IMR-90 (cell line): Measurements from ENCODE around the gene MMP25. TPM values are rescaled to one million over a fixed set of nuclear protein-coding genes. Genes with fewer than 3 reads are reported as not detected.

ENCODE experiments used
- ATAC-seq: fragments of 200-7000 bp; cut with Tn5 transposase; 2 replicates; pipeline ENCODE4 v1.9.1; 2020; ENCODE audit warnings: low read depth, mild to moderate bottlenecking, moderate library complexity
- BruUV-seq: library from RNA; stranded (reverse); fragments of 400-500 nt; replicated peaks from 2 replicates; lab custom pipeline; 2021; lab: Mats Ljungman, UMichigan
- CTCF ChIA-PET: fragments of 300-600 bp; formaldehyde crosslinking; extraction: SDS; loops from one replicate; lab custom pipeline; 2021; ENCODE audit warnings: antibody characterized with exemption; lab: Yijun Ruan, JAX
- POLR2A ChIA-PET: fragments of 300-600 bp; sonication (Branson Sonifier 250); formaldehyde crosslinking; loops from one replicate; lab custom pipeline; 2022; ENCODE audit warnings: antibody characterized with exemption; ENCODE audit not compliant: unreplicated experiment; lab: Charles Lee
- DNase-seq: peaks from one replicate; pipeline ENCODE4 v3.0.0; 2013
- H2AFZ ChIP-seq: replicated peaks from 2 replicates; pipeline ENCODE3; 2013; ENCODE audit warnings: low read length, mild to moderate bottlenecking; ENCODE audit not compliant: poor library complexity
- H2AK5ac ChIP-seq: 2 replicates; pipeline ENCODE4 v1.6.1; 2013; ENCODE audit warnings: low read depth, low read length, inconsistent platforms
- H2AK9ac ChIP-seq: replicated peaks from 2 replicates; pipeline ENCODE3; 2013; ENCODE audit warnings: mild to moderate bottlenecking, low read depth, low read length, moderate library complexity; ENCODE audit not compliant: poor library complexity
- H2BK120ac ChIP-seq: 2 replicates; pipeline ENCODE4 v1.6.1; 2013; ENCODE audit warnings: low read depth, low read length, inconsistent platforms
- H2BK15ac ChIP-seq: 3 replicates; pipeline ENCODE4 v1.6.1; 2013; ENCODE audit warnings: low read depth, low read length, inconsistent platforms
- H2BK20ac ChIP-seq: 2 replicates; pipeline ENCODE4 v1.6.1; 2013; ENCODE audit warnings: low read depth, mild to moderate bottlenecking, inconsistent platforms, low read length, moderate library complexity
- H2BK5ac ChIP-seq: 2 replicates; pipeline ENCODE4 v1.6.1; 2013; ENCODE audit warnings: mild to moderate bottlenecking, low read depth, low read length, inconsistent platforms; ENCODE audit not compliant: poor library complexity, severe bottlenecking
- H3K14ac ChIP-seq: replicated peaks from 2 replicates; pipeline ENCODE4 v1.6.1; 2013; ENCODE audit warnings: low read depth, low read length, inconsistent platforms
- H3K18ac ChIP-seq: 2 replicates; pipeline ENCODE4 v1.6.1; 2013; ENCODE audit warnings: low read depth, low read length, control low read depth
- H3K23ac ChIP-seq: 2 replicates; pipeline ENCODE4 v1.6.1; 2013; ENCODE audit warnings: low read depth, low read length, inconsistent platforms
- H3K27ac ChIP-seq: 2 replicates; pipeline ENCODE4 v1.5.1; 2013; ENCODE audit warnings: mild to moderate bottlenecking, control low read depth, low read length; ENCODE audit not compliant: insufficient read depth
- H3K27me3 ChIP-seq: 2 replicates; pipeline ENCODE4 v1.6.1; 2013; ENCODE audit warnings: low read length; ENCODE audit not compliant: control insufficient read depth, insufficient read depth
- H3K36me3 ChIP-seq: 2 replicates; pipeline ENCODE4 v1.6.1; 2013; ENCODE audit warnings: low read length, mixed read lengths; ENCODE audit not compliant: control insufficient read depth, insufficient read depth
- H3K4ac ChIP-seq: 2 replicates; pipeline ENCODE4 v1.6.1; 2013; ENCODE audit warnings: low read depth, low read length, inconsistent platforms
- H3K4me1 ChIP-seq: 2 replicates; pipeline ENCODE4 v1.6.1; 2013; ENCODE audit warnings: low read length, mixed read lengths; ENCODE audit not compliant: control insufficient read depth, insufficient read depth
- H3K4me2 ChIP-seq: 2 replicates; pipeline ENCODE4 v1.6.1; 2013; ENCODE audit warnings: low read depth, mild to moderate bottlenecking, control low read depth, low read length, moderate library complexity
- H3K4me3 ChIP-seq: 2 replicates; pipeline ENCODE4 v1.5.1; 2013; ENCODE audit warnings: low read depth, mild to moderate bottlenecking, control low read depth, low read length, moderate library complexity; ENCODE audit not compliant: insufficient read depth
- H3K56ac ChIP-seq: 2 replicates; pipeline ENCODE4 v1.6.1; 2013; ENCODE audit warnings: low read length, inconsistent platforms; ENCODE audit not compliant: insufficient read depth; ENCODE audit errors: extremely low read depth
- H3K79me1 ChIP-seq, 2 experiments: 2 replicates each; pipeline ENCODE4 v1.6.1; 2013; ENCODE audit warnings: low read length in 2 of 2, inconsistent platforms in 1 of 2, low read depth in 1 of 2
- H3K9ac ChIP-seq: 2 replicates; pipeline ENCODE4 v1.6.1; 2013; ENCODE audit warnings: low read depth, low read length, control low read depth
- H3K9me1 ChIP-seq: 2 replicates; pipeline ENCODE4 v1.6.1; 2013; ENCODE audit warnings: low read length, inconsistent platforms; ENCODE audit not compliant: insufficient read depth
- H3K9me3 ChIP-seq: 2 replicates; pipeline ENCODE4 v1.6.1; 2013; ENCODE audit warnings: low read length; ENCODE audit not compliant: control insufficient read depth, insufficient read depth
- H4K20me1 ChIP-seq: 2 replicates; pipeline ENCODE4 v1.6.1; 2013; ENCODE audit warnings: low read length, inconsistent platforms; ENCODE audit not compliant: insufficient read depth
- H4K5ac ChIP-seq: 2 replicates; pipeline ENCODE4 v1.6.1; 2013; ENCODE audit warnings: mild to moderate bottlenecking, low read depth, low read length, control low read depth
- H4K8ac ChIP-seq, 2 experiments: 2 replicates each; pipeline ENCODE4 v1.6.1; 2013; ENCODE audit warnings: low read depth in 2 of 2, low read length in 2 of 2, control low read depth in 1 of 2, inconsistent platforms in 1 of 2
- H4K91ac ChIP-seq: 2 replicates; pipeline ENCODE4 v1.6.1; 2013; ENCODE audit warnings: low read depth, low read length, inconsistent platforms; ENCODE audit not compliant: insufficient read depth
- BHLHE40 ChIP-seq: fragments of 150-350 bp; IDR thresholded peaks from 2 replicates; pipeline ENCODE4 v1.6.1; 2016; ENCODE audit warnings: mild to moderate bottlenecking, low read depth, low read length
- CEBPB ChIP-seq: IDR thresholded peaks from 2 replicates; pipeline ENCODE4 v1.6.1; 2012; ENCODE audit warnings: low read depth, low read length, improper control_type of control experiment
- CHD1 ChIP-seq: IDR thresholded peaks from 2 replicates; pipeline ENCODE4 v1.6.1; 2012; ENCODE audit warnings: low read depth, low read length, improper control_type of control experiment
- FOS ChIP-seq: fragments of 150-350 bp; IDR thresholded peaks from 2 replicates; pipeline ENCODE4 v1.6.1; 2016; ENCODE audit warnings: low read depth, low read length
- MAFK ChIP-seq: IDR thresholded peaks from 2 replicates; pipeline ENCODE4 v1.6.1; 2012; ENCODE audit warnings: low read depth, low read length, improper control_type of control experiment
- MAZ ChIP-seq: IDR thresholded peaks from 2 replicates; pipeline ENCODE4 v1.6.1; 2012; ENCODE audit warnings: low read depth, mild to moderate bottlenecking, low read length, improper control_type of control experiment, moderate library complexity, borderline replicate concordance
- MXI1 ChIP-seq: IDR thresholded peaks from 2 replicates; pipeline ENCODE4 v1.6.1; 2012; ENCODE audit warnings: low read depth, mild to moderate bottlenecking, low read length, moderate library complexity, borderline replicate concordance
- NFE2L2 ChIP-seq: fragments of 150-350 bp; IDR thresholded peaks from 2 replicates; pipeline ENCODE4 v1.6.1; 2016; ENCODE audit warnings: low read depth, mild to moderate bottlenecking, low read length
- POLR2A ChIP-seq: IDR thresholded peaks from 2 replicates; pipeline ENCODE4 v1.6.1; 2012; ENCODE audit warnings: mild to moderate bottlenecking, low read depth, low read length
- RAD21 ChIP-seq: IDR thresholded peaks from 2 replicates; pipeline ENCODE4 v1.6.1; 2012; ENCODE audit warnings: low read length, improper control_type of control experiment
- RCOR1 ChIP-seq: IDR thresholded peaks from 2 replicates; pipeline ENCODE4 v1.6.1; 2012; ENCODE audit warnings: mild to moderate bottlenecking, low read length, improper control_type of control experiment; ENCODE audit not compliant: insufficient replicate concordance
- RFX5 ChIP-seq: IDR thresholded peaks from 2 replicates; pipeline ENCODE4 v1.8.0; 2012; ENCODE audit warnings: low read depth, mild to moderate bottlenecking, low read length, moderate library complexity
- SMC3 ChIP-seq: fragments of 150-350 bp; IDR thresholded peaks from 2 replicates; pipeline ENCODE4 v1.6.1; 2016; ENCODE audit warnings: low read depth, mild to moderate bottlenecking, antibody characterized with exemption, low read length, moderate library complexity
- WGBS, 2 experiments: methylation state at CpG; one replicate each; pipeline versions ENCODE4 v1.1.5 to v1.1.7; 2013; ENCODE audit warnings: missing lambda C conversion rate in 2 of 2; ENCODE audit not compliant: insufficient read length in 1 of 2; ENCODE audit errors: extremely low coverage in 2 of 2; 5-methylcytosine and 5-hydroxymethylcytosine counted together
- dilution Hi-C: fragments of 300-500 bp; cut with HindIII; formaldehyde crosslinking; loops from one replicate; pipeline ENCODE4 v1.14.3; 2018; ENCODE audit warnings: low sequenced_read_pairs; ENCODE audit not compliant: unreplicated experiment
- in situ Hi-C: fragments of 300-500 bp; cut with MboI; formaldehyde crosslinking; loops from 3 replicates; pipeline ENCODE4 v1.14.3; 2019; ENCODE audit warnings: low sequenced_read_pairs, inconsistent platforms, mixed read lengths
- intact Hi-C: fragments of 100-400 bp; cut with micrococcal nuclease; formaldehyde crosslinking; loops from 2 replicates; pipeline ENCODE4 v1.10.0; 2022
- polyA plus RNA-seq, 3 experiments: library from polyadenylated mRNA; depleted of rRNA; stranded (reverse); fragments of >200 nt; gene quantifications; 2 replicates each; pipeline ENCODE4 v1.2.3, GENCODE V29; 2012; ENCODE audit warnings: low replicate concordance in 1 of 3
- total RNA-seq: library from RNA; depleted of rRNA; stranded (reverse); fragments of >200 nt; gene quantifications from 2 replicates; pipeline ENCODE4 v1.2.3, GENCODE V29; 2012
- TF ChIP-seq, protein P1 (sequence below): conservative IDR thresholded peaks from 2 replicates; pipeline ENCODE4 v1.5.1; 2012; ENCODE audit warnings: mild to moderate bottlenecking, low read depth, low read length, improper control_type of control experiment
- TF ChIP-seq, protein P2 (sequence below): fragments of 150-350 bp; IDR thresholded peaks from 2 replicates; pipeline ENCODE4 v1.6.1; 2017; ENCODE audit warnings: mild to moderate bottlenecking, antibody characterized with exemption, low read length, low read depth

The MMP25 gene
- total and polyA plus RNA-seq, 2 of the 4 experiments (the other 2 are of a cell fraction): 0.07 TPM; not detected in 1

DNA sequence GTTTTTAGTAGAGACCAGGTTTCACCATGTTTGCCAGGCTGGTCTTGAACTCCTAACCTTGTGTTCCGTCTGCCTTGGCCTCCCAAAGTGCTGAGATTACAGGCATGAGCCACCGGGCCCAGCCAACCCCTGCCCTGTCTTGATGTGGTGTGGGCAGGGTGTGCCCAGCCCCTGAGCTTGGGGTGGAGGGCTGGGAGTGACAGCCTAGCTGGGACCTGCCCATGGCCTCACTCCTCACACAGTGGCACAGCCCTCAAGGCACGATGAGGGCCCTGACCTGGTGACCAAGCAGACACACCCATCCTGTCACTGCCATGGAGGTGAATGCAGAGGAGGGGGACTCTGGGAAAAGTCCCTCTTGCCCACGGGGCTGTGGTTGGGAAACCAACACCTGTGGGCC is 22.1 kb downstream of the MMP25 start:
- peaks cover 12% of the 10 kb centered on the region for H3K4me1 ChIP-seq
- H3K27ac ChIP-seq: no peak overlapping the region
- H3K4ac ChIP-seq: no peak overlapping the region
- no peak overlapping the region for H3K4me3 ChIP-seq
- H4K5ac ChIP-seq: no peak overlapping the region
- H2AK9ac ChIP-seq: peak overlapping the region; percentile 61
- no peak overlapping the region for H2BK20ac ChIP-seq
- in situ Hi-C loops: no loop called here
- H3K36me3 ChIP-seq: no peaks in the 10 kb centered on the region
- no peak overlapping the region for H3K14ac ChIP-seq
- H4K91ac ChIP-seq: no peak overlapping the region
- WGBS, 2 experiments: no CpG with 5 or more reads among the region's 4 CpGs
- peaks cover 9% of the 10 kb centered on the region for H3K27me3 ChIP-seq
- no peaks in the 10 kb centered on the region for H4K20me1 ChIP-seq
- dilution Hi-C loops: no loop called here
- H2AFZ ChIP-seq: no peak overlapping the region
- no peak overlapping the region for H2AK5ac ChIP-seq
- H4K8ac ChIP-seq: no peak overlapping the region
- H3K9me3 ChIP-seq: no peaks in the 10 kb centered on the region
- no TSS peak for BruUV-seq
- no peak overlapping the region for H3K9ac ChIP-seq
- no peak overlapping the region for H2BK15ac ChIP-seq
- H3K56ac ChIP-seq: no peak overlapping the region
- POLR2A ChIA-PET: no interaction called here
- TF ChIP-seq RAD21 (no peak), POLR2A (no peak), RFX5 (no peak), CHD1 (no peak), FOS (no peak), MAZ (no peak), MAFK (no peak), NFE2L2 (no peak), SMC3 (no peak), RCOR1 (no peak), CEBPB (no peak), MXI1 (no peak), BHLHE40 (no peak)
- TF ChIP-seq, protein P1, sequence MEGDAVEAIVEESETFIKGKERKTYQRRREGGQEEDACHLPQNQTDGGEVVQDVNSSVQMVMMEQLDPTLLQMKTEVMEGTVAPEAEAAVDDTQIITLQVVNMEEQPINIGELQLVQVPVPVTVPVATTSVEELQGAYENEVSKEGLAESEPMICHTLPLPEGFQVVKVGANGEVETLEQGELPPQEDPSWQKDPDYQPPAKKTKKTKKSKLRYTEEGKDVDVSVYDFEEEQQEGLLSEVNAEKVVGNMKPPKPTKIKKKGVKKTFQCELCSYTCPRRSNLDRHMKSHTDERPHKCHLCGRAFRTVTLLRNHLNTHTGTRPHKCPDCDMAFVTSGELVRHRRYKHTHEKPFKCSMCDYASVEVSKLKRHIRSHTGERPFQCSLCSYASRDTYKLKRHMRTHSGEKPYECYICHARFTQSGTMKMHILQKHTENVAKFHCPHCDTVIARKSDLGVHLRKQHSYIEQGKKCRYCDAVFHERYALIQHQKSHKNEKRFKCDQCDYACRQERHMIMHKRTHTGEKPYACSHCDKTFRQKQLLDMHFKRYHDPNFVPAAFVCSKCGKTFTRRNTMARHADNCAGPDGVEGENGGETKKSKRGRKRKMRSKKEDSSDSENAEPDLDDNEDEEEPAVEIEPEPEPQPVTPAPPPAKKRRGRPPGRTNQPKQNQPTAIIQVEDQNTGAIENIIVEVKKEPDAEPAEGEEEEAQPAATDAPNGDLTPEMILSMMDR: no peak
- TF ChIP-seq, protein P2, sequence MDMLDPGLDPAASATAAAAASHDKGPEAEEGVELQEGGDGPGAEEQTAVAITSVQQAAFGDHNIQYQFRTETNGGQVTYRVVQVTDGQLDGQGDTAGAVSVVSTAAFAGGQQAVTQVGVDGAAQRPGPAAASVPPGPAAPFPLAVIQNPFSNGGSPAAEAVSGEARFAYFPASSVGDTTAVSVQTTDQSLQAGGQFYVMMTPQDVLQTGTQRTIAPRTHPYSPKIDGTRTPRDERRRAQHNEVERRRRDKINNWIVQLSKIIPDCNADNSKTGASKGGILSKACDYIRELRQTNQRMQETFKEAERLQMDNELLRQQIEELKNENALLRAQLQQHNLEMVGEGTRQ: no peak
- H3K79me1 ChIP-seq: peaks cover 6 to 19% of the 10 kb centered on the region in 2 experiments; a peak in 2 of 4 replicates
- DNase-seq: no peak
- H3K23ac ChIP-seq: no peak overlapping the region
- no peak for ATAC-seq
- intact Hi-C loops: no loop called here
- no peak overlapping the region for H3K4me2 ChIP-seq
- CTCF ChIA-PET: no interaction called here
- peaks cover 18% of the 10 kb centered on the region for H3K9me1 ChIP-seq
- H2BK5ac ChIP-seq: no peak overlapping the region
- H3K18ac ChIP-seq: no peak overlapping the region
- H2BK120ac ChIP-seq: no peak overlapping the region
